Neural crest cell (in vitro differentiated cells): ENCODE measurements around the gene TSHZ2. TPM values are rescaled to one million over a fixed set of nuclear protein-coding genes. Genes with fewer than 3 reads are reported as not detected.

Source experiments
- DNase-seq: peaks from one replicate; pipeline ENCODE4 v3.0.0; 2021; ENCODE audit warnings: low read depth, mixed read lengths, low spot score
- H3K27ac Mint-ChIP-seq: one replicate; pipeline ENCODE4 v1.8.0; 2021; ENCODE audit warnings: mild to moderate bottlenecking, mixed read lengths; ENCODE audit not compliant: unreplicated experiment
- H3K27me3 Mint-ChIP-seq: 2 replicates; pipeline ENCODE4 v1.8.0; 2021; ENCODE audit warnings: low read depth, mild to moderate bottlenecking, mixed read lengths
- H3K36me3 Mint-ChIP-seq: 2 replicates; pipeline ENCODE4 v1.8.0; 2021; ENCODE audit warnings: low read depth, mild to moderate bottlenecking, mixed read lengths
- H3K4me1 Mint-ChIP-seq: 2 replicates; pipeline ENCODE4 v1.8.0; 2021; ENCODE audit warnings: mixed read lengths
- H3K4me3 Mint-ChIP-seq: one replicate; pipeline ENCODE4 v1.8.0; 2021; ENCODE audit warnings: mild to moderate bottlenecking, mixed read lengths
- H3K9me3 Mint-ChIP-seq: 2 replicates; pipeline ENCODE4 v1.8.0; 2021; ENCODE audit warnings: mixed read lengths
- total RNA-seq: library from RNA; stranded (reverse); gene quantifications from 2 replicates; pipeline ENCODE4 v1.2.1, GENCODE V29; 2021
- TF ChIP-seq, protein P1 (sequence below): fragments of 200-600 bp; sonication (generic); conservative IDR thresholded peaks from 2 replicates; pipeline ENCODE4 v1.5.0; 2021; ENCODE audit warnings: antibody characterized with exemption, mild to moderate bottlenecking

Gene TSHZ2
- total RNA-seq, 1 donor from 2014 or later = 6.4 TPM

DNA sequence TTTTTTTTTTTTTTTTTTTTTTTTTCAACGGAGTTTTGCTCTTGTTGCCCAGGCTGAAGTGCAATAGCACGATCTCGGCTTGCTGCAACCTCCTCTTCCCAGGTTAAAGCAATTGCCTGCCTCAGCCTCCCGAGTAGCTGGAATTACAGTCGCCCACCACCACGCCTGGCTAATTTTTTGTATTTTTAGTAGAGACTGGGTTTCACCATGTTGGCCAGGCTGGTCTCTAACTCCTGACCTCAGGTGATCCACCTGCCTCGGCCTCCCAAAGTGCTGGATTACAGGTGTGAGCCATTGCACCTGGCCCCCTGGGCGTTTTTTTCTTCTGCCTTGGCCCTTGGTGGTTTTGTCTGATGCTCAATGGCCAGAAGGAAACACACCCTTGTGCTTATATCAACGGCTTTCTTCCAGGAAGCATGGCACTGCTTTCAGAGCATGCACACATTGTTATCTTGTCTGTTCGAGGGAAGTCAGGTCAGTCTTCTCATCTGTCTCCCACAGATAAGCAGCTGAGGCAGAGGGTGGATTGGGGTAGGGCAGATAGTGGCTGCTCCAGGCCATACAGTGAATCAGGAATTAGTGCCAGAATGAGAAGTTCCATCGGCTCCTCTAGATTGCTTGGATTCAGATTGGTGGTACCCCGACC lies 203.1 kb downstream of the TSHZ2 start:
- no peak for DNase-seq
- Mint-ChIP-seq H3K4me3 (no peak overlapping the region), H3K27ac (no peak overlapping the region), H3K36me3 (no peaks in the 10 kb centered on the region), H3K9me3 (no peaks in the 10 kb centered on the region), H3K27me3 (peaks cover 13% of the 10 kb centered on the region), H3K4me1 (peaks cover 4% of the 10 kb centered on the region)
- TF ChIP-seq, protein P1, sequence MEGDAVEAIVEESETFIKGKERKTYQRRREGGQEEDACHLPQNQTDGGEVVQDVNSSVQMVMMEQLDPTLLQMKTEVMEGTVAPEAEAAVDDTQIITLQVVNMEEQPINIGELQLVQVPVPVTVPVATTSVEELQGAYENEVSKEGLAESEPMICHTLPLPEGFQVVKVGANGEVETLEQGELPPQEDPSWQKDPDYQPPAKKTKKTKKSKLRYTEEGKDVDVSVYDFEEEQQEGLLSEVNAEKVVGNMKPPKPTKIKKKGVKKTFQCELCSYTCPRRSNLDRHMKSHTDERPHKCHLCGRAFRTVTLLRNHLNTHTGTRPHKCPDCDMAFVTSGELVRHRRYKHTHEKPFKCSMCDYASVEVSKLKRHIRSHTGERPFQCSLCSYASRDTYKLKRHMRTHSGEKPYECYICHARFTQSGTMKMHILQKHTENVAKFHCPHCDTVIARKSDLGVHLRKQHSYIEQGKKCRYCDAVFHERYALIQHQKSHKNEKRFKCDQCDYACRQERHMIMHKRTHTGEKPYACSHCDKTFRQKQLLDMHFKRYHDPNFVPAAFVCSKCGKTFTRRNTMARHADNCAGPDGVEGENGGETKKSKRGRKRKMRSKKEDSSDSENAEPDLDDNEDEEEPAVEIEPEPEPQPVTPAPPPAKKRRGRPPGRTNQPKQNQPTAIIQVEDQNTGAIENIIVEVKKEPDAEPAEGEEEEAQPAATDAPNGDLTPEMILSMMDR = no peak

DNA sequence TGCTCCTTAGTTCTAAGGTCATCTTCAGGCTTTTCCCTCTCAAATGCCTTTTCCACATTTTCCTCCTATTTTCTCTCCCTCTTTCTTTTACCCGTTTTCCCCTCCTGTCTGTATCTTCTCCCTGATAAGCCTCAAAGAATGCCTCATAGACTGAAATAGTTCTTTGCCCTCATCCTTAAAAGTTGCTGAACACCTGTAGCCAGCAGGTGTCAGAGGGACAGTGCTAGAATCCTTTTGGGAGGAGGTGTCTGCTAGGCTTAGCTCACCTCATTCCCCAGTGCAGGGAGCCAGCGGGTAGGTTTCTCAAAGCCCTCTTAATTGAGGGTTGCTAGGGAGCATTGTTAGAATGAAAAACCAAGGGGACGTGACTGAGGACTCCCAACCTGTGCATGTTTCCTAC lies 204.0 kb downstream of the TSHZ2 start:
- Mint-ChIP-seq H3K4me3 (no peak overlapping the region), H3K27me3 (peaks cover 13% of the 10 kb centered on the region), H3K4me1 (peaks cover 4% of the 10 kb centered on the region), H3K27ac (peak overlapping the region; percentile 2), H3K9me3 (no peaks in the 10 kb centered on the region), H3K36me3 (no peaks in the 10 kb centered on the region)
- no peak for DNase-seq
- TF ChIP-seq, protein P1 = no peak

DNA sequence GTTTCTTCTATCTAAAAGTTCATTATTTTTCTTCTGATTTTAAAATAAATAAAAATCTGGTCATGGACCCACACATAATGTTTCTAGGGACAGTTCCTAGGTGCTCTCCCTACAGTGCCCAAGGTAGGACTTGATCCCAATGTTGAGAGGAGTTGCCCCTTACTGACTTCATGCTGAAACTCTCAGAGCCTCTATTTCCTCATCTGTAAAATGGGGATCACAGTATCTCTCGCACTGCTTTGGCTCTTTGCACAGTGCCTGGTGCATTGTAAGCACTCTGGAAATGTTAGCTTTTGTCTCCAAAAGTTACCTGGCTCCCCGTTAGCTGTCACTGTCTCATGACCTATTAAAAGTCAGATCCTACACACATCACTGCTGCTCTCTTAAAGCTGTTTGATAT lies 205.5 kb downstream of the TSHZ2 start:
- no peaks in the 10 kb centered on the region for H3K9me3 Mint-ChIP-seq

DNA sequence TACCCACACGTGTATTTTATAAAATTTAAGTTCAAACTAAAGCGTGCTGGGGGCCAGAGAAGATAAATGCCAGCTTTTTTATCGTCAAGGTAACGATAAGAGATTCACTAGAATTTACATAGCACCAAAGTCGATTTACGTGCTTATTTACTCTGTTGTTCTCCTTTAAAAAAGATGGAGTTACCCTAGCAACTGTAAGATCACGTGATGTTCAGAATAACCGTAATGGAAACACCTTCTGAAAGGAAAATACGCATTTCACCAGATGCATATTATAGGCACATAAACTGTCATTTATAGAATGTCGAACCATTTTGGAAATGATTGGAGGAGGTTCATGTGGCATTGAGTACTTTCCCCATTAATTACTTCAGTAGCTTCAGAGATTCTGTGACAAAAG lies 207.6 kb downstream of the TSHZ2 start:
- Mint-ChIP-seq H3K27ac (no peak overlapping the region), H3K4me3 (no peak overlapping the region), H3K4me1 (peaks cover 4% of the 10 kb centered on the region), H3K27me3 (peaks cover 10% of the 10 kb centered on the region), H3K9me3 (no peaks in the 10 kb centered on the region), H3K36me3 (no peaks in the 10 kb centered on the region)
- TF ChIP-seq, protein P1 = no peak
- DNase-seq = no peak

More for the DNA sequence above, 205.5 kb downstream of the TSHZ2 start:
- H3K4me1 Mint-ChIP-seq = peaks cover 4% of the 10 kb centered on the region
- H3K4me3 Mint-ChIP-seq = no peak overlapping the region
- H3K36me3 Mint-ChIP-seq = no peaks in the 10 kb centered on the region
- peaks cover 13% of the 10 kb centered on the region for H3K27me3 Mint-ChIP-seq
- no peak overlapping the region for H3K27ac Mint-ChIP-seq
- TF ChIP-seq, protein P1 = no peak
- no peak for DNase-seq

DNA sequence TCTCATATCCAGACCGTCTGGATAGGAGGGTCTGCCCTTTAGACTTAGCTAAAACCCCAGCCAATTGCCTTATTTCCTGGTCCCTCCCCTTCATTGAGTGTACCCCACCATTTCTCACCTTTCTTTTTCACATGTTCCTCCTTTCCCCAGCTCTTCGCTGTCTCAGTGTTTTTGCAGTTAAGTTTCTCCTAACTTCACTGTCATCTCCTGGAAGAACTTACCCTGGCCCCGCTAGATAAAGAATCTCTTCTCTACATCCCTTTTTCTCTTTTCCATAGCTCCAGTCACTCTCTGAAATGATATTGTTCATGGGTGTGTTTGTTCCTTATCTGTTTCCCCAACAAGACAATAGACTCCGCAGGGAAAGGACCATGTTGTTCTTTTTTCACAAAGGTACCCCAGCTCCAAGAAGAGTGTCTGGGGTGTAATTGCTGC lies 208.8 kb downstream of the TSHZ2 start:
- Mint-ChIP-seq H3K4me1 (peaks cover 4% of the 10 kb centered on the region), H3K36me3 (no peaks in the 10 kb centered on the region), H3K27ac (no peak overlapping the region), H3K27me3 (peaks cover 5% of the 10 kb centered on the region), H3K4me3 (no peak overlapping the region), H3K9me3 (no peaks in the 10 kb centered on the region)
- DNase-seq = no peak
- TF ChIP-seq, protein P1 = no peak
